ENCODE data around the gene SENP3. TPM values are rescaled to one million over a fixed set of nuclear protein-coding genes. Genes with fewer than 3 reads are reported as not detected.

Gene SENP3
- total and polyA plus RNA-seq, 2 of the 13 experiments (the other 11 are each of a cell fraction or from before 2014, with no cell fraction given), result 55.8 to 75.4 TPM

DNA sequence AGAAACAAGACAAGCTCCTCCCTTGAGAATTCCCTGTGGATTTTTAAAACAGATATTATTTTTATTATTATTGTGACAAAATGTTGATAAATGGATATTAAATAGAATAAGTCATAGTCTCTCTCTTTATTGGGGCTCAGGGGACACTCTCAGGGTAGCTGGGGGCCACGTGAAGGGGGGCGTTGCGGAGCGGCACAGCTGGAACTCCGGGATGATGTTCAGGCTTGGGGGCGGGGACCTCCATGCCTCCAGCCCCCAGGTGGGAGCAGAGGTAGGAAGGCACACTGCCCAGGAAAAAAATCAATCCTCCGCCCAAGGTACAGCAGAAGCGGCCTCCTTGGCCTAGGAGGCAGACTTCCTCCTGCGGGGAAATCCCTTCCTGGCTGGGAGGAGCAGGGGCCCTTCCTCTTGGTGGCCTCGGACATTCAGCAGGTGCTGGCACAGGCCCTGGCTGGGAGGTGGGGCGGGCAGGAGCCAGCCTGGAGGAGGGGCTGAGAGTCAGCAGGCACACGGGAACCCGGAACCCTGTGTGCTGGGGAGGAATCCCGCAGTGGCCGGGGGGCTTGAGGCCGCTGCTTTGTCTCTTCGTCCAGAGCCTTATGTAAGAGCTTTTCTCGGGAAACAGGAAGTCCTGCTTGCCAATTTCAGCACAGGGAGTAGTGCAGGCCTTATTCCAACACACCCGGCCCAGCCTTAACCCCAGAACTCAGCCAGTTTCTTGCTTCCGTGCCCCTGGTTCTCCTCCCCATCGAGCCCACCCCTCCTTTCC is 3.8 kb upstream of the SENP3 start (continued):
- TF ChIP-seq, protein P1, sequence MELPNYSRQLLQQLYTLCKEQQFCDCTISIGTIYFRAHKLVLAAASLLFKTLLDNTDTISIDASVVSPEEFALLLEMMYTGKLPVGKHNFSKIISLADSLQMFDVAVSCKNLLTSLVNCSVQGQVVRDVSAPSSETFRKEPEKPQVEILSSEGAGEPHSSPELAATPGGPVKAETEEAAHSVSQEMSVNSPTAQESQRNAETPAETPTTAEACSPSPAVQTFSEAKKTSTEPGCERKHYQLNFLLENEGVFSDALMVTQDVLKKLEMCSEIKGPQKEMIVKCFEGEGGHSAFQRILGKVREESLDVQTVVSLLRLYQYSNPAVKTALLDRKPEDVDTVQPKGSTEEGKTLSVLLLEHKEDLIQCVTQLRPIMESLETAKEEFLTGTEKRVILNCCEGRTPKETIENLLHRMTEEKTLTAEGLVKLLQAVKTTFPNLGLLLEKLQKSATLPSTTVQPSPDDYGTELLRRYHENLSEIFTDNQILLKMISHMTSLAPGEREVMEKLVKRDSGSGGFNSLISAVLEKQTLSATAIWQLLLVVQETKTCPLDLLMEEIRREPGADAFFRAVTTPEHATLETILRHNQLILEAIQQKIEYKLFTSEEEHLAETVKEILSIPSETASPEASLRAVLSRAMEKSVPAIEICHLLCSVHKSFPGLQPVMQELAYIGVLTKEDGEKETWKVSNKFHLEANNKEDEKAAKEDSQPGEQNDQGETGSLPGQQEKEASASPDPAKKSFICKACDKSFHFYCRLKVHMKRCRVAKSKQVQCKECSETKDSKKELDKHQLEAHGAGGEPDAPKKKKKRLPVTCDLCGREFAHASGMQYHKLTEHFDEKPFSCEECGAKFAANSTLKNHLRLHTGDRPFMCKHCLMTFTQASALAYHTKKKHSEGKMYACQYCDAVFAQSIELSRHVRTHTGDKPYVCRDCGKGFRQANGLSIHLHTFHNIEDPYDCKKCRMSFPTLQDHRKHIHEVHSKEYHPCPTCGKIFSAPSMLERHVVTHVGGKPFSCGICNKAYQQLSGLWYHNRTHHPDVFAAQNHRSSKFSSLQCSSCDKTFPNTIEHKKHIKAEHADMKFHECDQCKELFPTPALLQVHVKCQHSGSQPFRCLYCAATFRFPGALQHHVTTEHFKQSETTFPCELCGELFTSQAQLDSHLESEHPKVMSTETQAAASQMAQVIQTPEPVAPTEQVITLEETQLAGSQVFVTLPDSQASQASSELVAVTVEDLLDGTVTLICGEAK (IDR thresholded peaks at IDR 0.05), result no peak
- TF ChIP-seq, protein P1 (CRISPR knock-in tag; IDR thresholded peaks at IDR 0.05), result no peak
- TF ChIP-seq, protein P2, sequence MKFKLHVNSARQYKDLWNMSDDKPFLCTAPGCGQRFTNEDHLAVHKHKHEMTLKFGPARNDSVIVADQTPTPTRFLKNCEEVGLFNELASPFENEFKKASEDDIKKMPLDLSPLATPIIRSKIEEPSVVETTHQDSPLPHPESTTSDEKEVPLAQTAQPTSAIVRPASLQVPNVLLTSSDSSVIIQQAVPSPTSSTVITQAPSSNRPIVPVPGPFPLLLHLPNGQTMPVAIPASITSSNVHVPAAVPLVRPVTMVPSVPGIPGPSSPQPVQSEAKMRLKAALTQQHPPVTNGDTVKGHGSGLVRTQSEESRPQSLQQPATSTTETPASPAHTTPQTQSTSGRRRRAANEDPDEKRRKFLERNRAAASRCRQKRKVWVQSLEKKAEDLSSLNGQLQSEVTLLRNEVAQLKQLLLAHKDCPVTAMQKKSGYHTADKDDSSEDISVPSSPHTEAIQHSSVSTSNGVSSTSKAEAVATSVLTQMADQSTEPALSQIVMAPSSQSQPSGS (CRISPR knock-in tag; IDR thresholded peaks at IDR 0.05), result no peak
- peak; percentile 41; the same call in 1 of the 2 replicates for TF ChIP-seq NFKBIZ (CRISPR knock-in tag; IDR thresholded peaks at IDR 0.05)
- TF ChIP-seq SRSF9 (IDR thresholded peaks at IDR 0.05; ENCODE audit: borderline replicate concordance, insufficient read depth, low read depth, low read length, poor library complexity, severe bottlenecking), result no peak
- TF ChIP-seq TBP (CRISPR knock-in tag; IDR thresholded peaks at IDR 0.05), result no peak
- peak; percentile 63; the same call in 1 of the 2 replicates for TF ChIP-seq ZNF205 (CRISPR knock-in tag; IDR thresholded peaks at IDR 0.05)
- TF ChIP-seq, protein P3, sequence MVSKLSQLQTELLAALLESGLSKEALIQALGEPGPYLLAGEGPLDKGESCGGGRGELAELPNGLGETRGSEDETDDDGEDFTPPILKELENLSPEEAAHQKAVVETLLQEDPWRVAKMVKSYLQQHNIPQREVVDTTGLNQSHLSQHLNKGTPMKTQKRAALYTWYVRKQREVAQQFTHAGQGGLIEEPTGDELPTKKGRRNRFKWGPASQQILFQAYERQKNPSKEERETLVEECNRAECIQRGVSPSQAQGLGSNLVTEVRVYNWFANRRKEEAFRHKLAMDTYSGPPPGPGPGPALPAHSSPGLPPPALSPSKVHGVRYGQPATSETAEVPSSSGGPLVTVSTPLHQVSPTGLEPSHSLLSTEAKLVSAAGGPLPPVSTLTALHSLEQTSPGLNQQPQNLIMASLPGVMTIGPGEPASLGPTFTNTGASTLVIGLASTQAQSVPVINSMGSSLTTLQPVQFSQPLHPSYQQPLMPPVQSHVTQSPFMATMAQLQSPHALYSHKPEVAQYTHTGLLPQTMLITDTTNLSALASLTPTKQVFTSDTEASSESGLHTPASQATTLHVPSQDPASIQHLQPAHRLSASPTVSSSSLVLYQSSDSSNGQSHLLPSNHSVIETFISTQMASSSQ (IDR thresholded peaks at IDR 0.05; ENCODE audit: low read depth), result no peak
- TF ChIP-seq, protein P3 (CRISPR knock-in tag; IDR thresholded peaks at IDR 0.05; ENCODE audit: borderline replicate concordance), result no peak
- TF ChIP-seq, protein P4, sequence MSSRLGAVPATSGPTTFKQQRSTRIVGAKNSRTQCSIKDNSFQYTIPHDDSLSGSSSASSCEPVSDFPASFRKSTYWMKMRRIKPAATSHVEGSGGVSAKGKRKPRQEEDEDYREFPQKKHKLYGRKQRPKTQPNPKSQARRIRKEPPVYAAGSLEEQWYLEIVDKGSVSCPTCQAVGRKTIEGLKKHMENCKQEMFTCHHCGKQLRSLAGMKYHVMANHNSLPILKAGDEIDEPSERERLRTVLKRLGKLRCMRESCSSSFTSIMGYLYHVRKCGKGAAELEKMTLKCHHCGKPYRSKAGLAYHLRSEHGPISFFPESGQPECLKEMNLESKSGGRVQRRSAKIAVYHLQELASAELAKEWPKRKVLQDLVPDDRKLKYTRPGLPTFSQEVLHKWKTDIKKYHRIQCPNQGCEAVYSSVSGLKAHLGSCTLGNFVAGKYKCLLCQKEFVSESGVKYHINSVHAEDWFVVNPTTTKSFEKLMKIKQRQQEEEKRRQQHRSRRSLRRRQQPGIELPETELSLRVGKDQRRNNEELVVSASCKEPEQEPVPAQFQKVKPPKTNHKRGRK (CRISPR knock-in tag; IDR thresholded peaks at IDR 0.05), result no peak
- TF ChIP-seq NRL (CRISPR knock-in tag; IDR thresholded peaks at IDR 0.05; ENCODE audit: borderline replicate concordance), result no peak; the same call in 1 of the 2 replicates
- no peak; the same call in 1 of the 2 replicates for TF ChIP-seq HNF4A (CRISPR knock-in tag; IDR thresholded peaks at IDR 0.05)
